GM18867 (cell line): Measurements from ENCODE around the gene PPP2R2B.

Experiments
- ATAC-seq: cut with Tn5 transposase; IDR thresholded peaks from one replicate; pipeline ENCODE4 v1.9.1; 2021; ENCODE audit warnings: mild to moderate bottlenecking, moderate library complexity; ENCODE audit not compliant: unreplicated experiment

The PPP2R2B gene

GRCh38 chr5:146828385-146828784, 50.2 kb downstream of the PPP2R2B start:
- no peak for ATAC-seq

DNA sequence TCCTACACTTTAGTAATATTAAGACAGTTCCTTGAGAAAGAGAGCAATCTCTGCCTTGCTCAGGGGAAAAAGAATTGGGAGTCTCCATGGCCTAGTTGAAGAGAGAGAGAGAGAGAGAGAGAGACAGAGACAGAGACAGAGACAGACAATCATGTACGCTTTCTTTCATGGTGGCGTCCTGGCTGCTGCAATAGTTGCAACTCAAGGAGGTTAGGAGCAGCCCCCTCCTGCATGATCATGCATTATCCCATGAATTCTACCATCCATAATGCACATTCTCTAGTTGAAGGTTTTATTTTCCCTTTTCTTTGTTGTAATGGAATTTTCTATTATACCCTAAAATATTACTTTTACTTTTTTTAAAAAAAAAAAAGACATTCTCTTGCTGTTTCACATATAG, 50.7 kb downstream of the PPP2R2B start:
- no peak for ATAC-seq

- no peak for ATAC-seq
Measured at GRCh38 chr5:146825033-146825432, 53.5 kb downstream of the PPP2R2B start.

- ATAC-seq = no peak
Measured at GRCh38 chr5:146821732-146822131, 56.8 kb downstream of the PPP2R2B start.

- no peak for ATAC-seq
Measured at GRCh38 chr5:146820987-146821386, 57.6 kb downstream of the PPP2R2B start.

DNA sequence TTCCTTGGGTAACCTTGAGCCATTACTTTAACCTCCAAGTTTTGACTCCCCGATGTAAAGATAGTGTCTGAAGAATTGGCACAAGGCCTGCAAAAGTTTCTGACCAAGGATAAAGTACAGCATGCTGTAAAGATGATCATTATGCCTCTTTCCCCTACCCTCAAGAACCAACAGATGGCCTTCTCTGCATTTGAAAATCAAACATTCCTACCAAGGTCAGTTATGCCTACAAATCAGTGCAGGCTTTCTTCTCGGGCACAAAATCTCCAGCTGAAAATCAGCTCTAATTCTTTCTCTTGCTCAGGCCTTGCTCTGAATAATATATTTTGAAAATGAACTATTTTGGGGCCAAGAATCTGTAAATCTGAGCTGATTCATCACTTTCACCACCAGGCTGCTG, 59.7 kb downstream of the PPP2R2B start:
- ATAC-seq = no peak

GRCh38 chr5:146817973-146818372, 60.6 kb downstream of the PPP2R2B start:
- ATAC-seq = no peak

DNA sequence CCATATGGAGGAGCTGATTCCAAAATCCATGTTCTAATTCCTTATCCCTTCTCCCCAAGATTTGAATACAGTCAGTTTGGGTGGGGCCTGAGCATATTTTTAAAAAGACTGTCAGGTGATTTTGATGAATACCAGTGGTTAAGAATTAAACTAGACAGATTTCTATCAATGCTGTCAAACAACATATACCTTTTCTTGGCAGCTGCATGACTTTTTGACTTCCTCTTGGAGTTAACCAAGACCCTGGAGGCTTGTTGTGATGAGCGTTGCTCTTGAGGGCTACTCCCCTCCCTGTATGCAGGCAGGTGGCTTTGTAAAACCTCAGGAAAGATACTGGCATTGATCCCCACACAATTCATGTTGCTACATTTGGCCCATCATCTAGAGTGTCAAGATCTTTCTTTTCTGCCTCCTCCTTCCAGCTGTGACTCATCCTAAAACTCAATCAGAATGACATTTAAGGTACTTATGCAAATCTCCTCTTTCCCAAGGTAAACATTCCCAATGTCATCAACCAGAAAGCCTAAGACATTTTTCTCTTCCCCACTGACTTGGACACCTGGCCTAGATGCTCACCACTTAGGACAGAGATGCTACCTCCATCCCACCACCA, 61.7 kb downstream of the PPP2R2B start:
- ATAC-seq = no peak

DNA sequence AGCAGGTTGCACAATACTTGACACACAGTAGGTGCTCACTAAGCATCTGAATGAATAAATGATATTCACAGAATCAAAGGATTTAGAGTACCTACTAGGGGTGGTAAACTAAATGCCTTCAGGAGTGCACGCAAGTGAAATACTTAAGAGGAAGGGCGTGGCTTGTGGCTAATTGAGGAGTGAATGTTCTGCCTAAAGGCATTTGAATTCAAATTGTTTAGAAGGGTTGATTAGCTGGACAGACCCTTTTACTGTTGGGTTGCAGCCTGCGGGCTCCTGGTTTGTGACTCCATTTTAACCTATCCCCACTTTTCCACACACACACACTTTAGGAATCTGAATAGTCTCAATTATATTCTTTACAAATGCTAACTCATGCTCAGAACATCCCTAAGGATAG, 63.1 kb downstream of the PPP2R2B start:
- ATAC-seq = no peak

DNA sequence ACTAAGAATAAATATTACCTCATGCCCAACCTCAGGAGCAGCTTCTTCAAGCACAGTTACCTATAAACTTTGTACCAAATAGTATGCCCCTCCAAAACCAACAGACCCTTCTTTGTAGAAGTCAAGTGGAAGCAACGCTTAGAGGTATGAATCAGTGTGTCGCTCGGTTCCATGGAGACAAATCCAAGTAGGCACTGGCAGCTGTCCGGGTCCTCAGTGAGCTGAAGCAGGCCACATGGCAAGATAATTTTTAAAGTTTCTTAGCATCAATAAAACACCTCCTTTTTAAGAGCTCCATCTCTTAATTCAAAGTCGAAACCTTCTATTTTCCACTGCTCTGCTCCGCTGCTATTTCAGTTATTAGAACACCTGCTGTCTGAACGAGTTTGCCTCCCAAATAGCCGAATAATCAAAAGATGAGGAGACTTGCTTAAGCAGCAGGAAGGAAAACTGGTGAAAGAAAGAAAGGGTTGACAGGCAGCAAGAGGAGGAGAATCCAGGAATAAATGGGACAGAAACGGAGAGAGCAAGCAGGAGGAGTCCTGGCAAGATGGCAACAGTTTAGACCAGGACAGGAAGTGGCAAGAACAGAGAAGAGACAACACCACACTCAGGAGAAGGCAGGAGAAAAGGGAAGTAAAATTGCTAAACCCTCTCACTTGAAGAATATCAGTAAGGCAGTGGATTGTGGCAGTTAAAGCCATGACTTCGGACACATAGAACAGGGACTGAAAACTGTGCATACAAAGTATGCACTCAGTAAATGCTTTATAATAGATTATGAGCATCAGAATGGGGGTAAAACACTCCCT, 65.0 kb downstream of the PPP2R2B start:
- ATAC-seq = no peak

DNA sequence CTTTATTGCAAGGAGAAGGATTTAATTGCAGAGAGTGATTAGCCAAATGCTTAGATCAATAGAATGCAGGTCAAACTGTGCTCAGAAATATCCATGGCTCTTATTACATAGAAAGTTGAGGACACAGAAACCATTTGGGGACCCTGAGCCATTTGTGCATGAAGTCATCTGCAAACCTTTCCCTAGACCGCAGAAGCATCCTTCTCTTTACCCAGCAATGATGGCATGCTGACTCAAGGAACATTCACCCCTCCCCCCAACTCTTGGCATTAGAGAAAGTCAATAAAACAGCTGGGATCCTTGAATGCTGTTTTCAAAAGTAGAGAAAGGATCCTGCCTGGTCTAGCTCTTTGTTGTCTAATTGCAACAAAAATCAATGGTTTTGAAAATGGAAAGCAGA, 73.5 kb downstream of the PPP2R2B start:
- ATAC-seq = no peak

- no peak for ATAC-seq
Measured at GRCh38 chr5:146802945-146803522, 75.5 kb downstream of the PPP2R2B start.

DNA sequence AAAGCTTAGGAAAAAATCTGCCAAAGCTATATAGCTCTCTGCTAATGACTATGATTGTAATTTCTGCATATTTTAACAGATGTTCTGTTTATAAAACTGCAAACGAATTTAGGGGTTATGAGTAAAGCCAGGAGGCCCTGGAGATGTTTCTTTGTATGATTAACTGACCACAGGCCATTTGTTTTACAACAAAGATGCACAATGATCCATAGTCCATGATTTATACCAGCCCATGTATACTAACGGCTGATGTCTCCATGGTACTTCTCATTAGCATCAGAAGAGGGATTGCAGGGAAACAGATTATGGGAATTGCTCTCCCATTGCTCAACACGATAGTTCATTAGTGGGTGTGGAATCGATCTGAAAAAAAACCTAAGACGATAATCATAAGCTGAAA, 78.9 kb downstream of the PPP2R2B start:
- no peak for ATAC-seq

DNA sequence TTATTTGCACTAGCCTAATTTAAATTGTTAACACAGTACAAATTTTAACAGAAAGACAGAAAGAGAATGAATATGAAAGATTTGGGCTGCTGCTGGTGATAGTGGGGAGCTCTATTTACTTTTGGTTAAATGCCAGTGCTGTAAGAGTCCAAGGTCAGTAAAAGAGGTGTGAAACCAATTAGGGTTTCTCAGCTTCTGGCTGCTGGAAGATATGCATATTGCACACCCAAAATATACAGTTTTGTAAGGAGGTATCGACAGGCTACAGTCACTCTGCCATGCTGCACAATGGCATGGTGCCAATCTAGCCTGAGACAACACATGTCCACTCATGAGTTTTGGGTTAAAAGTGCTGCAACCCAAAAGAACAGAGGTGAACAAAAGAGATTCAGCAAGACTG, 79.3 kb downstream of the PPP2R2B start:
- ATAC-seq = no peak

DNA sequence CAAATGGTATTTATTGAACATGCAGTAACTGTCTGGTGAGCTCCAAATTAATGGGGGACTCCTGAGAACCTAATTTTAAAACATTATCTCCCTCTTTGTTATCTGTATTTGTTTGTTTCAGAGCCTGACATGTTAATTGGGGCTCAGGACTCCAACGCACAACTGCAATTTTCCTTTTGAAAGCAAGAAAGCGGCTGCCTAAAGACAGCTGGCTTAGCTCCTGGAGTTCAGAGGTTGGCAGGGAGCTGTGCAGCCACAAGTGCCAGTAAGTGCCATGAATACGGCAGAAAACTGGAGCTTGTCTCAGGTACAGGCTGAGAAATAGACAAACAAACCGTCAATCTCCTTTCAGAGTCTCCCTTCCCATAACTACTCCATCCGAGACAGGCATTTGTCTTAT, 80.9 kb downstream of the PPP2R2B start:
- no peak for ATAC-seq

GRCh38 chr5:146796911-146797310, 81.6 kb downstream of the PPP2R2B start:
- no peak for ATAC-seq

DNA sequence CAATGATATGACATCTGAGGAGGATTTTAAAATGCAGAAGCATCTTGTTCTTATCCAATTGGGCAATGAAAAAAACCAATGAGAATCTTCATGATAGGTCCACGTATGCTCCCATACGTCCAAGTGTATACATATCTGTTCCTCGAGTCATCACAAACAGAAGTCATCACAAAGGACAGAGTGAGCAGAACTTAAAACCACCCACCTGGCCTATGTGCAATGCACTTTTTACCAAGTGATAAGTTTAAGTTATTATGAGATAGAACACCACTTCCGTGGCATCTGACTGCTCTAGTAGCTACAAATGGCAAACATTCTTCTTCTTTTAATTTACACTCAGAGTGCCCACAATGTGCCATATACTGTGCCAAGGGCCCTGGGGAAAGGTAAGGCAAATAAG, 82.4 kb downstream of the PPP2R2B start:
- no peak for ATAC-seq

GRCh38 chr5:146794326-146795029, 84.1 kb downstream of the PPP2R2B start:
- ATAC-seq = peak; percentile 47

DNA sequence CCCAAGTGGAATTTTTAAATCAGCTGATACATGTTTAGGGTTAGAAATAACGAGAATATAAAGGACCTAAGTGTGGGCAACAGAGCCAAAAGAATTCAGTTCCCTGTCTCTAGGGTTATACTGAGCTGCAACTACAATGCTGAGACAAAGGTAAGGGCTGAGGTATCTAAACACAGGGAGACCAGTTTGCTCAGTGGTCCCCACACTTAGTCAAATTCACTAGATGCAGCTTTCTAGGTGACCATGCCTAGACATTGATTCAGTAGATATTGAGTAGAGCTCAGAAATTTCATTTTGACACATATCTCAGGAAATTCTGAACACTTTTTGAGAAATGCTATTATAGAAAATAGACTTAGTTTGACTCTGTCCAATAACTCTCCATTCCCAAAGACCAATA, 84.8 kb downstream of the PPP2R2B start:
- ATAC-seq = no peak

DNA sequence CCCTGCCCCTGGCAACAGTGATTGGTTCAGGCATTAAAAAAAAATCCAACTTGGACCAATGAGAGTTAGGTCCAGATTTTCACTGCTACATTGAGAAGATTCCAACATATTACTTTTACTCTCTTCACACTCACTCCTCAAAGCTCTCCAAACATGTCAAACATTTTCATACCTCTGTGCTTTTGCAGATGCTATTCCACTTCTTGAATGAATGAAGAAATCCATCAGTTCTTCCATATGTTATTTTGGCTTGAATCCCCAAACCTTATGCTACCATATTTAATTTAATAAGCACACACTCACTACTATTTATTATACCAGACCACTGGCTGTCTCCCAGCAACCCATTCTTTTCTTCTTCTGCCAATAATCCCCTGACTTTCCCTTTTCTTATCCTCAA, 87.1 kb downstream of the PPP2R2B start:
- no peak for ATAC-seq
